SK-N-SH treated with all-trans-retinoic acid at 6 μM for 48 hours (cell line): ENCODE measurements around the gene CLNK.

Experiments
- ESRRG ChIP-seq: fragments of 250-450 bp; sonication (Bioruptor Pico); IDR thresholded peaks from 2 replicates; pipeline ENCODE4 v1.6.1; 2021; ENCODE audit warnings: mild to moderate bottlenecking
- RARB ChIP-seq: fragments of 250-450 bp; sonication (Bioruptor Pico); IDR thresholded peaks from 2 replicates; pipeline ENCODE4 v1.8.0; 2021; ENCODE audit warnings: mild to moderate bottlenecking, moderate library complexity
- TSHZ2 ChIP-seq: fragments of 250-450 bp; sonication (Bioruptor Pico); IDR thresholded peaks from 2 replicates; pipeline ENCODE4 v1.5.0; 2020; ENCODE audit warnings: mild to moderate bottlenecking, moderate library complexity
- ZC3H10 ChIP-seq: fragments of 250-450 bp; sonication (Bioruptor Pico); IDR thresholded peaks from 2 replicates; pipeline ENCODE4 v1.5.1; 2021; ENCODE audit warnings: mild to moderate bottlenecking, moderate library complexity
- TF ChIP-seq, protein P1 (sequence below): fragments of 250-450 bp; sonication (Bioruptor Pico); IDR thresholded peaks from 2 replicates; pipeline ENCODE4 v1.8.0; 2020; ENCODE audit warnings: mild to moderate bottlenecking, moderate library complexity, borderline replicate concordance

DNA sequence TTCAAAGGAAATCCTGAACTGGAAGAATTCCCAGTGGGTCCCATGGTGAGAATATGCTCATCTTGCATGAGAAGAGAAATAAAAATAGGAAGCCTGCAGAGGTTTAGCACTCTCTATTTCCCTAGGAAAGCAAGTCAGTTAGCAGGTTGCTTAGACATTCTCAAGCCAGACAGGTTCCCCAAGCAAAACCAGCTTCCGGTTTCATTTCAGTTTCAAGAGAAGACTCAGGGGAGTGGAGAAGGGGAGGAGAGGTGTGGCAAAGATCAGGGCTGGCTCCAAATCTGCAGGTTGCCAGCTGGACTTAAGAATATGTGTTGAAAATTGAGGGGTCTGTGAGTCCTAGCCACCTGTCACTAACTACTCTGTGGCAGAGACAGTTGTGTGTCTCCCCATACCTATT is 107.5 kb downstream of the CLNK start:
- TF ChIP-seq ESRRG (no peak), ZC3H10 (CRISPR knock-in tag) (no peak), RARB (CRISPR knock-in tag) (no peak), TSHZ2 (no peak)
- TF ChIP-seq, protein P1, sequence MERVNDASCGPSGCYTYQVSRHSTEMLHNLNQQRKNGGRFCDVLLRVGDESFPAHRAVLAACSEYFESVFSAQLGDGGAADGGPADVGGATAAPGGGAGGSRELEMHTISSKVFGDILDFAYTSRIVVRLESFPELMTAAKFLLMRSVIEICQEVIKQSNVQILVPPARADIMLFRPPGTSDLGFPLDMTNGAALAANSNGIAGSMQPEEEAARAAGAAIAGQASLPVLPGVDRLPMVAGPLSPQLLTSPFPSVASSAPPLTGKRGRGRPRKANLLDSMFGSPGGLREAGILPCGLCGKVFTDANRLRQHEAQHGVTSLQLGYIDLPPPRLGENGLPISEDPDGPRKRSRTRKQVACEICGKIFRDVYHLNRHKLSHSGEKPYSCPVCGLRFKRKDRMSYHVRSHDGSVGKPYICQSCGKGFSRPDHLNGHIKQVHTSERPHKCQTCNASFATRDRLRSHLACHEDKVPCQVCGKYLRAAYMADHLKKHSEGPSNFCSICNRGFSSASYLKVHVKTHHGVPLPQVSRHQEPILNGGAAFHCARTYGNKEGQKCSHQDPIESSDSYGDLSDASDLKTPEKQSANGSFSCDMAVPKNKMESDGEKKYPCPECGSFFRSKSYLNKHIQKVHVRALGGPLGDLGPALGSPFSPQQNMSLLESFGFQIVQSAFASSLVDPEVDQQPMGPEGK (CRISPR knock-in tag): no peak
